K562 (cell line): Measurements from ENCODE around the gene AIMP1. TPM values are rescaled to one million over a fixed set of nuclear protein-coding genes. Genes with fewer than 3 reads are reported as not detected.
A peak's percentile ranks its signal among the peaks of the same experiment; 100 is the strongest.

Experiments used
- ATAC-seq: fragments of 200-7000 bp; cut with Tn5 transposase; 3 replicates; pipeline ENCODE4 v1.9.1; 2020; ENCODE audit warnings: moderate library complexity
- BruUV-seq: library from RNA; stranded (reverse); fragments of 400-500 nt; replicated peaks from 2 replicates; lab custom pipeline; 2021; lab: Mats Ljungman, UMichigan
- CTCF ChIA-PET: fragments of 300-600 bp; formaldehyde crosslinking; extraction: SDS; loops from one replicate; lab custom pipeline; 2021; ENCODE audit warnings: low intra/inter-chr PET ratio; lab: Yijun Ruan, JAX
- POLR2A ChIA-PET: fragments of 300-600, 350-650 bp; sonication (Branson Sonifier 250); formaldehyde crosslinking; extraction: SDS; loops from one replicate; lab custom pipeline; 2021; ENCODE audit warnings: antibody characterized with exemption, inconsistent platforms; lab: Yijun Ruan, JAX
- DNase-seq, 4 experiments: peaks; one replicate each; pipeline versions ENCODE4 v3.0.0 to v3.0.0-alpha.2; 2011 to 2018; ENCODE audit warnings: low spot score in 3 of 4, mixed read lengths in 3 of 4; ENCODE audit errors: extremely low read depth in 1 of 4
- FAIRE-seq: peaks from 2 replicates; lab custom pipeline; 2011; peaks lifted over from hg19 to GRCh38; lab: Jason Lieb, UNC
- H2AFZ ChIP-seq: 2 replicates; pipeline ENCODE4 v1.6.0; 2011; ENCODE audit warnings: low read depth, low read length, control low read depth, inconsistent platforms
- H3K27ac ChIP-seq: fragments of 200-600 bp; 3 replicates; pipeline ENCODE4 v1.8.0; 2011; ENCODE audit warnings: low read depth, mild to moderate bottlenecking, control low read depth, inconsistent platforms, low read length, moderate library complexity, mixed read lengths; ENCODE audit errors: extremely low read depth
- H3K27me3 ChIP-seq, 2 experiments: fragments of 300-600 bp in 1 of 2; 2 replicates in 1 of 2; 3 replicates in 1 of 2; pipeline versions ENCODE4 v1.6.0 to v1.8.0; 2011; ENCODE audit warnings: inconsistent platforms in 2 of 2, low read length in 2 of 2, mild to moderate bottlenecking in 1 of 2, mixed read lengths in 1 of 2, moderate library complexity in 1 of 2; ENCODE audit not compliant: control insufficient read depth in 2 of 2, insufficient read depth in 2 of 2
- H3K36me3 ChIP-seq: fragments of 300-600 bp; 3 replicates; pipeline ENCODE4 v1.8.0; 2011; ENCODE audit warnings: mild to moderate bottlenecking, low read length, inconsistent platforms; ENCODE audit not compliant: control insufficient read depth, insufficient read depth
- H3K4me1 ChIP-seq, 2 experiments: fragments of 200-600 bp in 1 of 2; replicated peaks in 1 of 2; 2 replicates in 1 of 2; 3 replicates in 1 of 2; pipeline versions ENCODE4 v1.5.1 to v1.8.0; 2011; ENCODE audit warnings: inconsistent platforms in 2 of 2, low read length in 2 of 2, mild to moderate bottlenecking in 1 of 2, mixed read lengths in 1 of 2, moderate library complexity in 1 of 2; ENCODE audit not compliant: control insufficient read depth in 2 of 2, insufficient read depth in 2 of 2
- H3K4me2 ChIP-seq: 2 replicates; pipeline ENCODE4 v1.6.1; 2011; ENCODE audit warnings: low read length, control low read depth, inconsistent platforms, mixed read lengths; ENCODE audit not compliant: insufficient read depth
- H3K4me3 ChIP-seq: fragments of 200-600 bp; sonication (generic), shearing (Covaris generic); 2 replicates; pipeline ENCODE4 v1.5.1; 2016; ENCODE audit warnings: control low read depth, inconsistent platforms
- H3K79me2 ChIP-seq: fragments of 200-600 bp; 3 replicates; pipeline ENCODE4 v1.8.0; 2011; ENCODE audit warnings: low read length, inconsistent platforms; ENCODE audit not compliant: control insufficient read depth, insufficient read depth
- H3K9ac ChIP-seq, 2 experiments: 2 replicates each; pipeline versions ENCODE4 v1.6.0 to v1.6.1; 2011; ENCODE audit warnings: low read depth in 2 of 2, low read length in 2 of 2, control low read depth in 1 of 2, inconsistent platforms in 1 of 2, mild to moderate bottlenecking in 1 of 2, mixed read lengths in 1 of 2; ENCODE audit not compliant: insufficient read depth in 1 of 2
- H3K9me1 ChIP-seq: one replicate; pipeline ENCODE4 v1.6.0; 2011; ENCODE audit warnings: inconsistent platforms, mild to moderate bottlenecking, low read length, moderate library complexity; ENCODE audit not compliant: control insufficient read depth, insufficient read depth
- H3K9me3 ChIP-seq: replicated peaks from 2 replicates; pipeline ENCODE4 v1.5.1; 2011; ENCODE audit warnings: low read depth, low read length, inconsistent platforms; ENCODE audit not compliant: control insufficient read depth, insufficient read depth
- H4K20me1 ChIP-seq: replicated peaks from 2 replicates; pipeline ENCODE4 v1.6.1; 2011; ENCODE audit warnings: low read length, inconsistent platforms, mixed read lengths; ENCODE audit not compliant: control insufficient read depth, insufficient read depth
- C11orf30 ChIP-seq: fragments of 450-650 bp; IDR thresholded peaks from 2 replicates; pipeline ENCODE4 v1.6.1; 2016; ENCODE audit warnings: low read depth, mild to moderate bottlenecking
- CBFA2T3 ChIP-seq: fragments of 450-650 bp; IDR thresholded peaks from 2 replicates; pipeline ENCODE4 v1.6.1; 2017
- CC2D1A ChIP-seq: fragments of 450-650 bp; IDR thresholded peaks from 2 replicates; pipeline ENCODE4 v1.6.1; 2017; ENCODE audit warnings: mild to moderate bottlenecking
- FOSL1 ChIP-seq: fragments of 200-800 bp; sonication (Bioruptor generic); conservative IDR thresholded peaks from 2 replicates; pipeline ENCODE4 v1.6.1; 2016; ENCODE audit warnings: missing genetic modification characterization, missing compliant biosample characterization
- JUNB ChIP-seq: fragments of 450-650 bp; formaldehyde crosslinking; conservative IDR thresholded peaks from 2 replicates; pipeline ENCODE4 v1.4.0; 2020; ENCODE audit warnings: mild to moderate bottlenecking
- JUND ChIP-seq, 2 experiments: IDR thresholded peaks; 2 replicates in 1 of 2; 3 replicates in 1 of 2; pipeline ENCODE4 v1.6.1; 2011; ENCODE audit warnings: borderline replicate concordance in 2 of 2, low read depth in 2 of 2, low read length in 2 of 2, improper control_type of control experiment in 1 of 2, missing biosample characterization in 1 of 2, missing genetic modification characterization in 1 of 2, missing genetic modification reagents in 1 of 2
- KLF16 ChIP-seq: IDR thresholded peaks from 2 replicates; pipeline ENCODE4 v1.6.1; 2016; ENCODE audit warnings: antibody characterized with exemption
- NR2C2 ChIP-seq, 2 experiments: fragments of 200-800 bp in 1 of 2; sonication (Bioruptor generic) in 1 of 2; sonication (generic) in 1 of 2; formaldehyde crosslinking in 1 of 2; IDR thresholded peaks; 2 replicates each; pipeline versions ENCODE4 v1.6.1 to v1.8.0; 2016 to 2022; ENCODE audit warnings: mild to moderate bottlenecking in 1 of 2, missing compliant biosample characterization in 1 of 2, missing genetic modification characterization in 1 of 2, missing genetic modification reagents in 1 of 2
- PRDM10 ChIP-seq: fragments of 450-650 bp; IDR thresholded peaks from 2 replicates; pipeline ENCODE4 v1.6.1; 2018; ENCODE audit not compliant: partially characterized antibody
- RBM39 ChIP-seq: fragments of 200-400 bp; formaldehyde crosslinking; optimal IDR thresholded peaks from 2 replicates; pipeline ENCODE3; 2018; ENCODE audit warnings: low read depth, low read length
- SAP30 ChIP-seq: fragments of 200-600 bp; sonication (generic); IDR thresholded peaks from 2 replicates; pipeline ENCODE4 v1.6.1; 2012; ENCODE audit warnings: borderline replicate concordance, low read depth, mild to moderate bottlenecking, moderate library complexity, low read length, control low read depth, inconsistent platforms; ENCODE audit not compliant: insufficient read depth, poor library complexity, severe bottlenecking
- TFE3 ChIP-seq: fragments of 450-650 bp; formaldehyde crosslinking; IDR thresholded peaks from 2 replicates; pipeline ENCODE4 v1.4.0; 2020; ENCODE audit warnings: mild to moderate bottlenecking, mixed read lengths
- WGBS: fragments of 100-300 bp; shearing (Covaris generic); methylation state at CpG from one replicate; pipeline ENCODE4 v1.1.6; 2016; ENCODE audit warnings: low coverage, mixed read lengths; ENCODE audit not compliant: insufficient coverage; ENCODE audit errors: missing lambda C conversion rate; 5-methylcytosine and 5-hydroxymethylcytosine counted together
- in situ Hi-C: fragments of 300-500 bp; cut with MboI; formaldehyde crosslinking; loops from 4 replicates; pipeline ENCODE4 v1.15.0; 2018; ENCODE audit warnings: inconsistent platforms, mixed read lengths
- intact Hi-C: fragments of 100-400 bp; cut with micrococcal nuclease; formaldehyde crosslinking; loops from 2 replicates; pipeline ENCODE4 v1.14.2; 2022
- polyA plus RNA-seq, 8 experiments: library from polyadenylated mRNA; depleted of rRNA in 4 of 8; stranded (reverse) in 5 of 8; unstranded in 3 of 8; fragments of >200 nt; fragmentation: Nextera tagmentation in 2 of 8; fragmentation: Illumina TruSeq in 1 of 8; extraction: Ambion mirVana in 2 of 8; extraction: Trizol in 1 of 8; gene quantifications; 2 replicates each; pipeline versions ENCODE4 v1.2.1 to v1.2.3, GENCODE V29; 2011 to 2014; ENCODE audit warnings: inconsistent platforms in 1 of 8, missing spikeins in 1 of 8
- total RNA-seq, 7 experiments: library from RNA; depleted of rRNA in 6 of 7; stranded (reverse); fragments of >200 nt in 6 of 7; fragmentation: Illumina TruSeq in 2 of 7; extraction: Trizol in 2 of 7; gene quantifications; 2 replicates each; pipeline versions ENCODE4 v1.2.1 to v1.2.3, GENCODE V29; 2011 to 2021; ENCODE audit warnings: low replicate concordance in 1 of 7

AIMP1 gene
- total and polyA plus RNA-seq, 9 of the 15 experiments (the other 6 are each of a cell fraction or from before 2014, with no cell fraction given), result 39.9 to 141 (median 70.1) TPM

- H4K20me1 ChIP-seq, result no peaks in the 10 kb centered on the region
- DNase-seq, result peak in 2 of 4 experiments; percentile 11 to 12
- no peak for FAIRE-seq
- H3K9me3 ChIP-seq, result no peaks in the 10 kb centered on the region
- intact Hi-C loops, result no loop called here
- in situ Hi-C loops, result loop anchor here (25.0 kb wide), 1 partner anchor 1409 kb away; the partner anchor contains the start of gene PAPSS1
- H2AFZ ChIP-seq, result 0 out of 2 replicates have a peak overlapping the region, but pooled peaks have one; percentile 21
- ChIA-PET CTCF (no interaction called here), POLR2A (interaction anchor here (1.2 kb wide), 1 partner anchor 12 kb away, joined by 5 read pairs; the partner anchor contains the start of genes AIMP1 and TBCK)
- no peak overlapping the region for H3K4me3 ChIP-seq
- peak overlapping the region; percentile 45; the same call in 2 of the 3 replicates for H3K27ac ChIP-seq
- peak; percentile 82 for ATAC-seq
- no TSS peak for BruUV-seq
- no peaks in the 10 kb centered on the region for H3K27me3 ChIP-seq
- peaks cover 46% of the 10 kb centered on the region for H3K36me3 ChIP-seq
- no peak overlapping the region for H3K9ac ChIP-seq
- H3K4me2 ChIP-seq, result 0 out of 2 replicates have a peak overlapping the region, but pooled peaks have one; percentile 19
- peaks cover 2% of the 10 kb centered on the region; the same call in 1 of the 3 replicates for H3K79me2 ChIP-seq
- H3K4me1 ChIP-seq, result peaks cover 0 to 16% of the 10 kb centered on the region in 2 experiments; a peak in 3 of 5 replicates
- 11% methylated on average over 3 of the region's 3 CpGs for WGBS
- H3K9me1 ChIP-seq, result peaks cover 4% of the 10 kb centered on the region
- TF ChIP-seq TFE3 (CRISPR knock-in tag) (no peak), PRDM10 (peak; percentile 92), CC2D1A (no peak), JUNB (CRISPR knock-in tag) (no peak), JUND (IDR thresholded peaks at IDR 0.05; ENCODE audit: borderline replicate concordance, low read depth, low read length) (no peak), JUND (tag; IDR thresholded peaks at IDR 0.05; ENCODE audit: borderline replicate concordance, low read depth, low read length) (no peak), FOSL1 (no peak), SAP30 (no peak), C11orf30 (no peak), RBM39 (no peak), CBFA2T3 (peak; percentile 19; the same call in 1 of the 2 replicates), NR2C2 (CRISPR knock-in tag; IDR thresholded peaks at IDR 0.05) (no peak), NR2C2 (tag; IDR thresholded peaks at IDR 0.05) (no peak), KLF16 (no peak)
Observed at GRCh38 chr4:106303548-106304281, 12.6 kb upstream of the AIMP1 start.
